Measurements from ENCODE around the gene RFX2. TPM values are rescaled to one million over a fixed set of nuclear protein-coding genes. Genes with fewer than 3 reads are reported as not detected.

The RFX2 gene
- total and polyA plus RNA-seq, 10 of the 15 experiments (the other 5 are each of a cell fraction or from before 2014, with no cell fraction given) = 3.2 to 9.8 (median 4.7) TPM

DNA sequence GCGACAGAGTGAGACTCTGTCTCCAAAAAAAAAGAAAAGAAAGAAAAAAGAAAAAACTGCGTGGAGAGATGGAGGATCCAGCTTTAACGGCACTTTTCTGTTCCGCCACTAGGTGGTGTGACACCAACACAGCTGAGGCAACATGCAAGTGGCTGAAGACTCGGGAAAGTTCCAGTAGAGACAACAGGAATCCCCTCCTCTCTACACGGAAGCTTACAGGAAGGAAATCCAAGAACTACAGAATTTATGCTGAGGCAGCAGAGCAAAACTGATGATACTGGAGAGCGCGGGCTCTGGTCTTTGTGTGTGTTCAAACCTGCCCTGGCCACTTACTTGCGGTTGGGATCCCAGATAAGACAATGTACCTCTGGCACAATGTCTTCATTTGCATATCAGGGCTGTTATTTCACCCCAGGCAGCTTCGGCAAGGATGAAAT lies 142.3 kb downstream of the RFX2 start (continued):
- TF ChIP-seq, protein P1, sequence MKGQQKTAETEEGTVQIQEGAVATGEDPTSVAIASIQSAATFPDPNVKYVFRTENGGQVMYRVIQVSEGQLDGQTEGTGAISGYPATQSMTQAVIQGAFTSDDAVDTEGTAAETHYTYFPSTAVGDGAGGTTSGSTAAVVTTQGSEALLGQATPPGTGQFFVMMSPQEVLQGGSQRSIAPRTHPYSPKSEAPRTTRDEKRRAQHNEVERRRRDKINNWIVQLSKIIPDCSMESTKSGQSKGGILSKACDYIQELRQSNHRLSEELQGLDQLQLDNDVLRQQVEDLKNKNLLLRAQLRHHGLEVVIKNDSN (IDR thresholded peaks at IDR 0.05; ENCODE audit: borderline replicate concordance, extremely low read length, insufficient read depth, low read depth, low read length) = no peak
- TF ChIP-seq, protein P2, sequence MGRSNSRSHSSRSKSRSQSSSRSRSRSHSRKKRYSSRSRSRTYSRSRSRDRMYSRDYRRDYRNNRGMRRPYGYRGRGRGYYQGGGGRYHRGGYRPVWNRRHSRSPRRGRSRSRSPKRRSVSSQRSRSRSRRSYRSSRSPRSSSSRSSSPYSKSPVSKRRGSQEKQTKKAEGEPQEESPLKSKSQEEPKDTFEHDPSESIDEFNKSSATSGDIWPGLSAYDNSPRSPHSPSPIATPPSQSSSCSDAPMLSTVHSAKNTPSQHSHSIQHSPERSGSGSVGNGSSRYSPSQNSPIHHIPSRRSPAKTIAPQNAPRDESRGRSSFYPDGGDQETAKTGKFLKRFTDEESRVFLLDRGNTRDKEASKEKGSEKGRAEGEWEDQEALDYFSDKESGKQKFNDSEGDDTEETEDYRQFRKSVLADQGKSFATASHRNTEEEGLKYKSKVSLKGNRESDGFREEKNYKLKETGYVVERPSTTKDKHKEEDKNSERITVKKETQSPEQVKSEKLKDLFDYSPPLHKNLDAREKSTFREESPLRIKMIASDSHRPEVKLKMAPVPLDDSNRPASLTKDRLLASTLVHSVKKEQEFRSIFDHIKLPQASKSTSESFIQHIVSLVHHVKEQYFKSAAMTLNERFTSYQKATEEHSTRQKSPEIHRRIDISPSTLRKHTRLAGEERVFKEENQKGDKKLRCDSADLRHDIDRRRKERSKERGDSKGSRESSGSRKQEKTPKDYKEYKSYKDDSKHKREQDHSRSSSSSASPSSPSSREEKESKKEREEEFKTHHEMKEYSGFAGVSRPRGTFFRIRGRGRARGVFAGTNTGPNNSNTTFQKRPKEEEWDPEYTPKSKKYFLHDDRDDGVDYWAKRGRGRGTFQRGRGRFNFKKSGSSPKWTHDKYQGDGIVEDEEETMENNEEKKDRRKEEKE (IDR thresholded peaks at IDR 0.05) = no peak
- TF ChIP-seq CHD2 (IDR thresholded peaks at IDR 0.05; ENCODE audit: borderline replicate concordance, low read depth, low read length) = no peak
- TF ChIP-seq PAX5 (IDR thresholded peaks at IDR 0.05; ENCODE audit: borderline replicate concordance, low read depth, low read length) = no peak
- TF ChIP-seq, protein P3, sequence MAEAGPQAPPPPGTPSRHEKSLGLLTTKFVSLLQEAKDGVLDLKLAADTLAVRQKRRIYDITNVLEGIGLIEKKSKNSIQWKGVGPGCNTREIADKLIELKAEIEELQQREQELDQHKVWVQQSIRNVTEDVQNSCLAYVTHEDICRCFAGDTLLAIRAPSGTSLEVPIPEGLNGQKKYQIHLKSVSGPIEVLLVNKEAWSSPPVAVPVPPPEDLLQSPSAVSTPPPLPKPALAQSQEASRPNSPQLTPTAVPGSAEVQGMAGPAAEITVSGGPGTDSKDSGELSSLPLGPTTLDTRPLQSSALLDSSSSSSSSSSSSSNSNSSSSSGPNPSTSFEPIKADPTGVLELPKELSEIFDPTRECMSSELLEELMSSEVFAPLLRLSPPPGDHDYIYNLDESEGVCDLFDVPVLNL (IDR thresholded peaks at IDR 0.05; ENCODE audit: low read depth, low read length) = no peak
- no peak for TF ChIP-seq EGR1 (IDR thresholded peaks at IDR 0.05; ENCODE audit: borderline replicate concordance in 1 of 2, low read depth in 2 of 2, low read length in 2 of 2)
- TF ChIP-seq, protein P4, sequence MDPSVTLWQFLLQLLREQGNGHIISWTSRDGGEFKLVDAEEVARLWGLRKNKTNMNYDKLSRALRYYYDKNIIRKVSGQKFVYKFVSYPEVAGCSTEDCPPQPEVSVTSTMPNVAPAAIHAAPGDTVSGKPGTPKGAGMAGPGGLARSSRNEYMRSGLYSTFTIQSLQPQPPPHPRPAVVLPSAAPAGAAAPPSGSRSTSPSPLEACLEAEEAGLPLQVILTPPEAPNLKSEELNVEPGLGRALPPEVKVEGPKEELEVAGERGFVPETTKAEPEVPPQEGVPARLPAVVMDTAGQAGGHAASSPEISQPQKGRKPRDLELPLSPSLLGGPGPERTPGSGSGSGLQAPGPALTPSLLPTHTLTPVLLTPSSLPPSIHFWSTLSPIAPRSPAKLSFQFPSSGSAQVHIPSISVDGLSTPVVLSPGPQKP (IDR thresholded peaks at IDR 0.05; ENCODE audit: low read depth, low read length) = no peak
- TF ChIP-seq POU2F2 (IDR thresholded peaks at IDR 0.05; ENCODE audit: borderline replicate concordance, low read depth, low read length) = 0 out of 3 replicates have a peak, but pooled peaks have one; percentile 12
- TF ChIP-seq, protein P5, sequence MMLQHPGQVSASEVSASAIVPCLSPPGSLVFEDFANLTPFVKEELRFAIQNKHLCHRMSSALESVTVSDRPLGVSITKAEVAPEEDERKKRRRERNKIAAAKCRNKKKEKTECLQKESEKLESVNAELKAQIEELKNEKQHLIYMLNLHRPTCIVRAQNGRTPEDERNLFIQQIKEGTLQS (IDR thresholded peaks at IDR 0.05; ENCODE audit: borderline replicate concordance, extremely low read depth, low read depth, low read length) = no peak
- TF ChIP-seq FOXK2 (IDR thresholded peaks at IDR 0.05) = no peak
- TF ChIP-seq, protein P6, sequence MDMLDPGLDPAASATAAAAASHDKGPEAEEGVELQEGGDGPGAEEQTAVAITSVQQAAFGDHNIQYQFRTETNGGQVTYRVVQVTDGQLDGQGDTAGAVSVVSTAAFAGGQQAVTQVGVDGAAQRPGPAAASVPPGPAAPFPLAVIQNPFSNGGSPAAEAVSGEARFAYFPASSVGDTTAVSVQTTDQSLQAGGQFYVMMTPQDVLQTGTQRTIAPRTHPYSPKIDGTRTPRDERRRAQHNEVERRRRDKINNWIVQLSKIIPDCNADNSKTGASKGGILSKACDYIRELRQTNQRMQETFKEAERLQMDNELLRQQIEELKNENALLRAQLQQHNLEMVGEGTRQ (IDR thresholded peaks at IDR 0.05; ENCODE audit: borderline replicate concordance, low read depth, low read length) = no peak
- TF ChIP-seq DPF2 (IDR thresholded peaks at IDR 0.05) = no peak
- no peak for TF ChIP-seq CBX5 (IDR thresholded peaks at IDR 0.05; ENCODE audit: low read depth)
- TF ChIP-seq CEBPB (IDR thresholded peaks at IDR 0.05; ENCODE audit: borderline replicate concordance in 1 of 2, low read depth in 2 of 2, low read length in 2 of 2) = no peak
- TF ChIP-seq SREBF1 (IDR thresholded peaks at IDR 0.05; ENCODE audit: low read length) = no peak
- TF ChIP-seq NRF1 (conservative IDR thresholded peaks at IDR 0.05; ENCODE audit: low read depth, low read length) = no peak
- TF ChIP-seq IKZF2 (IDR thresholded peaks at IDR 0.05) = peak; percentile 26 to 28; a peak in 2 of 4 replicates
- TF ChIP-seq, protein P7, sequence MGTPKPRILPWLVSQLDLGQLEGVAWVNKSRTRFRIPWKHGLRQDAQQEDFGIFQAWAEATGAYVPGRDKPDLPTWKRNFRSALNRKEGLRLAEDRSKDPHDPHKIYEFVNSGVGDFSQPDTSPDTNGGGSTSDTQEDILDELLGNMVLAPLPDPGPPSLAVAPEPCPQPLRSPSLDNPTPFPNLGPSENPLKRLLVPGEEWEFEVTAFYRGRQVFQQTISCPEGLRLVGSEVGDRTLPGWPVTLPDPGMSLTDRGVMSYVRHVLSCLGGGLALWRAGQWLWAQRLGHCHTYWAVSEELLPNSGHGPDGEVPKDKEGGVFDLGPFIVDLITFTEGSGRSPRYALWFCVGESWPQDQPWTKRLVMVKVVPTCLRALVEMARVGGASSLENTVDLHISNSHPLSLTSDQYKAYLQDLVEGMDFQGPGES (IDR thresholded peaks at IDR 0.05) = no peak
- TF ChIP-seq ZSCAN29 (IDR thresholded peaks at IDR 0.05) = no peak
- TF ChIP-seq, protein P8, sequence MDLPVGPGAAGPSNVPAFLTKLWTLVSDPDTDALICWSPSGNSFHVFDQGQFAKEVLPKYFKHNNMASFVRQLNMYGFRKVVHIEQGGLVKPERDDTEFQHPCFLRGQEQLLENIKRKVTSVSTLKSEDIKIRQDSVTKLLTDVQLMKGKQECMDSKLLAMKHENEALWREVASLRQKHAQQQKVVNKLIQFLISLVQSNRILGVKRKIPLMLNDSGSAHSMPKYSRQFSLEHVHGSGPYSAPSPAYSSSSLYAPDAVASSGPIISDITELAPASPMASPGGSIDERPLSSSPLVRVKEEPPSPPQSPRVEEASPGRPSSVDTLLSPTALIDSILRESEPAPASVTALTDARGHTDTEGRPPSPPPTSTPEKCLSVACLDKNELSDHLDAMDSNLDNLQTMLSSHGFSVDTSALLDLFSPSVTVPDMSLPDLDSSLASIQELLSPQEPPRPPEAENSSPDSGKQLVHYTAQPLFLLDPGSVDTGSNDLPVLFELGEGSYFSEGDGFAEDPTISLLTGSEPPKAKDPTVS (IDR thresholded peaks at IDR 0.05; ENCODE audit: low read depth, low read length) = peak; percentile 99
